HepG2 (cell line): Measurements from ENCODE around the gene SMARCD1. TPM values are rescaled to one million over a fixed set of nuclear protein-coding genes. Genes with fewer than 3 reads are reported as not detected.

Experiments
- AKAP8 ChIP-seq: sonication (generic); formaldehyde crosslinking; IDR thresholded peaks from 2 replicates; pipeline ENCODE4 v1.5.1; 2020; ENCODE audit warnings: mild to moderate bottlenecking, missing genetic modification reagents
- ARID2 ChIP-seq: sonication (generic); formaldehyde crosslinking; IDR thresholded peaks from 2 replicates; pipeline ENCODE4 v1.8.1; 2022; ENCODE audit warnings: mild to moderate bottlenecking, missing genetic modification reagents, borderline replicate concordance
- CEBPG ChIP-seq: IDR thresholded peaks from 2 replicates; pipeline ENCODE4 v1.6.1; 2016
- CTCF ChIP-seq: sonication (generic); formaldehyde crosslinking; IDR thresholded peaks from 2 replicates; pipeline ENCODE4 v1.5.0; 2020; ENCODE audit warnings: mild to moderate bottlenecking, missing genetic modification reagents, moderate library complexity
- GABPB1 ChIP-seq: IDR thresholded peaks from 2 replicates; pipeline ENCODE4 v1.6.1; 2016; ENCODE audit warnings: mild to moderate bottlenecking, missing genetic modification reagents, moderate library complexity, missing compliant biosample characterization
- HNF1A ChIP-seq, 2 experiments: sonication (generic) in 1 of 2; formaldehyde crosslinking in 1 of 2; IDR thresholded peaks; 2 replicates each; pipeline versions ENCODE4 v1.4.0 to v1.6.1; 2016 to 2020; ENCODE audit warnings: borderline replicate concordance in 1 of 2, low read depth in 1 of 2, mild to moderate bottlenecking in 1 of 2, missing genetic modification reagents in 1 of 2
- HOXA5 ChIP-seq: sonication (generic); formaldehyde crosslinking; IDR thresholded peaks from 2 replicates; pipeline ENCODE4 v1.4.0; 2020; ENCODE audit warnings: missing genetic modification reagents
- LCORL ChIP-seq, 2 experiments: fragments of 450-650 bp in 1 of 2; sonication (generic) in 1 of 2; formaldehyde crosslinking in 1 of 2; IDR thresholded peaks; 2 replicates each; pipeline versions ENCODE4 v1.5.0 to v1.6.1; 2017 to 2020; ENCODE audit warnings: antibody characterized with exemption in 1 of 2, missing genetic modification reagents in 1 of 2
- NCOR1 ChIP-seq: fragments of 200-600 bp; sonication (generic); IDR thresholded peaks from 2 replicates; pipeline ENCODE4 v1.7.0; 2017; ENCODE audit warnings: antibody characterized with exemption, low read length, borderline replicate concordance
- NFIC ChIP-seq: IDR thresholded peaks from 2 replicates; pipeline ENCODE4 v1.6.1; 2012; ENCODE audit warnings: mild to moderate bottlenecking, low read length, inconsistent platforms
- SMARCC2 ChIP-seq: fragments of 450-650 bp; IDR thresholded peaks from 2 replicates; pipeline ENCODE4 v1.6.1; 2017; ENCODE audit warnings: antibody characterized with exemption, mild to moderate bottlenecking
- SOX13 ChIP-seq, 3 experiments: fragments of 450-650 bp in 1 of 3; sonication (generic) in 1 of 3; formaldehyde crosslinking in 1 of 3; IDR thresholded peaks in 2 of 3; conservative IDR thresholded peaks in 1 of 3; 2 replicates each; pipeline versions ENCODE4 v1.5.0 to v1.6.1; 2016 to 2020; ENCODE audit warnings: antibody characterized with exemption in 1 of 3, mild to moderate bottlenecking in 1 of 3, missing compliant biosample characterization in 1 of 3, missing genetic modification reagents in 1 of 3, moderate library complexity in 1 of 3
- TP53 ChIP-seq: sonication (generic); formaldehyde crosslinking; conservative IDR thresholded peaks from 2 replicates; pipeline ENCODE4 v1.4.0; 2020; ENCODE audit warnings: missing genetic modification reagents
- ZNF451 ChIP-seq: sonication (generic); formaldehyde crosslinking; IDR thresholded peaks from 2 replicates; pipeline ENCODE4 v1.5.0; 2020; ENCODE audit warnings: mild to moderate bottlenecking, missing genetic modification reagents
- ZNF574 ChIP-seq: sonication (generic); formaldehyde crosslinking; IDR thresholded peaks from 2 replicates; pipeline ENCODE4 v1.4.0; 2020; ENCODE audit warnings: missing genetic modification reagents
- ZNF576 ChIP-seq: sonication (generic); formaldehyde crosslinking; IDR thresholded peaks from 2 replicates; pipeline ENCODE4 v1.4.0; 2020; ENCODE audit warnings: mild to moderate bottlenecking, missing genetic modification reagents
- ZNF644 ChIP-seq: IDR thresholded peaks from 2 replicates; pipeline ENCODE4 v1.6.1; 2016; ENCODE audit warnings: low read depth
- polyA plus RNA-seq, 8 experiments: library from polyadenylated mRNA; depleted of rRNA in 3 of 8; stranded (reverse) in 7 of 8; unstranded in 1 of 8; fragments of >200 nt; fragmentation: Illumina TruSeq in 4 of 8; extraction: Trizol in 4 of 8; gene quantifications; 2 replicates each; pipeline versions ENCODE4 v1.2.1 to v1.2.3, GENCODE V29; 2011 to 2016; ENCODE audit warnings: low read depth in 4 of 8, missing spikeins in 1 of 8, mixed read lengths in 1 of 8; ENCODE audit not compliant: insufficient read depth in 1 of 8
- total RNA-seq, 5 experiments: library from RNA; depleted of rRNA; stranded (reverse); fragments of >200 nt; fragmentation: Illumina TruSeq; extraction: Trizol; gene quantifications; 2 replicates each; pipeline ENCODE4 v1.2.3, GENCODE V29; 2016; ENCODE audit warnings: low read depth in 1 of 5
- TF ChIP-seq, protein P1 (sequence below): sonication (generic); formaldehyde crosslinking; IDR thresholded peaks from 2 replicates; pipeline ENCODE4 v1.4.0; 2020; ENCODE audit warnings: mild to moderate bottlenecking, missing genetic modification reagents

SMARCD1 gene
- total and polyA plus RNA-seq, 2 of the 13 experiments (the other 11 are each of a cell fraction or from before 2014, with no cell fraction given) = 51.7 to 54.6 TPM

DNA sequence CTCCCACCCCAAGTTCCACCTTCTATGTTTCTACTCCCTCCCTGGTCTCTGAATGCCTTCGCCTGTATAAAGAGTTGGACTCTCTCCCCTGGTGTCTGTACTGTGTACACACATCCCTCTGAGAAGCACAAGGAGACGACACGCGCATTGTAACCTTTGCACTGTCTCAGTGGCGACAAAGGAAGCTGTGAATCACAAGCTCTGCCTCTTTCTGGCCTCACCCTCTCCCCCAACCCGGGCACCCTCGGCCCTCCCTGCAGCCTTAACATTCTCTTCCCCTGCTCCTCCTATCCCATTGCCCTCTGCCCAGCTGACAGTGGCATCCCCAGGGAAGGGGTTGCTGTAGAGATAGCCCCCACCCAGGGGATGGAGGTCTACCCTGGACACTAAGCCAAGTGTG lies 2.5 kb upstream of the SMARCD1 start (continued):
- no peak for TF ChIP-seq ZNF451 (CRISPR knock-in tag)
- TF ChIP-seq SMARCC2 = no peak
- TF ChIP-seq CTCF (CRISPR knock-in tag) = peak; percentile 35
- TF ChIP-seq GABPB1 (CRISPR knock-in tag) = no peak
- TF ChIP-seq ZNF576 (CRISPR knock-in tag) = no peak
- TF ChIP-seq ZNF574 (CRISPR knock-in tag) = peak; percentile 93
- TF ChIP-seq ARID2 (CRISPR knock-in tag) = no peak
- 0 out of 2 replicates have a peak, but pooled peaks have one; percentile 41 for TF ChIP-seq ZNF644 (CRISPR knock-in tag)
- no peak for TF ChIP-seq TP53
- no peak for TF ChIP-seq AKAP8 (CRISPR knock-in tag)
- no peak for TF ChIP-seq NFIC
- no peak for TF ChIP-seq CEBPG (CRISPR knock-in tag)
- TF ChIP-seq, protein P1, sequence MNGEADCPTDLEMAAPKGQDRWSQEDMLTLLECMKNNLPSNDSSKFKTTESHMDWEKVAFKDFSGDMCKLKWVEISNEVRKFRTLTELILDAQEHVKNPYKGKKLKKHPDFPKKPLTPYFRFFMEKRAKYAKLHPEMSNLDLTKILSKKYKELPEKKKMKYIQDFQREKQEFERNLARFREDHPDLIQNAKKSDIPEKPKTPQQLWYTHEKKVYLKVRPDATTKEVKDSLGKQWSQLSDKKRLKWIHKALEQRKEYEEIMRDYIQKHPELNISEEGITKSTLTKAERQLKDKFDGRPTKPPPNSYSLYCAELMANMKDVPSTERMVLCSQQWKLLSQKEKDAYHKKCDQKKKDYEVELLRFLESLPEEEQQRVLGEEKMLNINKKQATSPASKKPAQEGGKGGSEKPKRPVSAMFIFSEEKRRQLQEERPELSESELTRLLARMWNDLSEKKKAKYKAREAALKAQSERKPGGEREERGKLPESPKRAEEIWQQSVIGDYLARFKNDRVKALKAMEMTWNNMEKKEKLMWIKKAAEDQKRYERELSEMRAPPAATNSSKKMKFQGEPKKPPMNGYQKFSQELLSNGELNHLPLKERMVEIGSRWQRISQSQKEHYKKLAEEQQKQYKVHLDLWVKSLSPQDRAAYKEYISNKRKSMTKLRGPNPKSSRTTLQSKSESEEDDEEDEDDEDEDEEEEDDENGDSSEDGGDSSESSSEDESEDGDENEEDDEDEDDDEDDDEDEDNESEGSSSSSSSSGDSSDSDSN (CRISPR knock-in tag) = 0 out of 2 replicates have a peak, but pooled peaks have one; percentile 20
- no peak for TF ChIP-seq LCORL (IDR thresholded peaks at IDR 0.05)
- TF ChIP-seq LCORL (CRISPR knock-in tag; IDR thresholded peaks at IDR 0.05) = 0 out of 2 replicates have a peak, but pooled peaks have one; percentile 47
- TF ChIP-seq NCOR1 = no peak
- TF ChIP-seq HOXA5 (CRISPR knock-in tag) = 0 out of 2 replicates have a peak, but pooled peaks have one; percentile 37
- TF ChIP-seq HNF1A (IDR thresholded peaks at IDR 0.05; ENCODE audit: low read depth) = no peak
- TF ChIP-seq HNF1A (CRISPR knock-in tag; IDR thresholded peaks at IDR 0.05; ENCODE audit: borderline replicate concordance) = no peak
- TF ChIP-seq SOX13 (IDR thresholded peaks at IDR 0.05) = no peak
- peak in 1 of 2 experiments; percentile 67; a peak in 2 of 4 replicates for TF ChIP-seq SOX13 (CRISPR knock-in tag; conservative IDR thresholded peaks at IDR 0.05 in 1 of 2, IDR thresholded peaks at IDR 0.05 in 1 of 2)
